NT2/D1 (cell line): ENCODE data around the gene AFF3.
"Not testable (repeated sequence)": the region's sequence is repeated elsewhere in the genome, so short reads cannot be mapped to it uniquely, and the experiment has no call there.

ENCODE experiments used
- DNase-seq: peaks from one replicate; pipeline ENCODE4 v3.0.0-alpha.2; 2011; ENCODE audit warnings: low read depth, low spot score
- H3K27me3 ChIP-seq: 2 replicates; pipeline ENCODE4 v1.6.0; 2011; ENCODE audit warnings: mild to moderate bottlenecking; ENCODE audit not compliant: insufficient read length, insufficient read depth
- H3K36me3 ChIP-seq: 2 replicates; pipeline ENCODE4 v1.6.1; 2011; ENCODE audit warnings: mild to moderate bottlenecking, low read length, mixed read lengths; ENCODE audit not compliant: insufficient read depth, insufficient read length
- H3K4me1 ChIP-seq: 2 replicates; pipeline ENCODE4 v1.5.1; 2011; ENCODE audit not compliant: insufficient read depth, insufficient read length
- H3K4me3 ChIP-seq: 2 replicates; pipeline ENCODE4 v1.5.1; 2011; ENCODE audit warnings: low read depth; ENCODE audit not compliant: insufficient read length
- H3K9ac ChIP-seq: 2 replicates; pipeline ENCODE4 v1.6.0; 2011; ENCODE audit warnings: low read depth; ENCODE audit not compliant: insufficient read length
- H3K9me3 ChIP-seq: 2 replicates; pipeline ENCODE4 v1.5.1; 2011; ENCODE audit warnings: mild to moderate bottlenecking, low read length; ENCODE audit not compliant: insufficient read depth
- SUZ12 ChIP-seq: IDR thresholded peaks from 2 replicates; pipeline ENCODE4 v1.6.1; 2011; ENCODE audit not compliant: insufficient read length, insufficient read depth; ENCODE audit errors: extremely low read depth
- YY1 ChIP-seq: IDR thresholded peaks from 2 replicates; pipeline ENCODE4 v1.6.1; 2011; ENCODE audit not compliant: insufficient read length, insufficient read depth
- ZNF274 ChIP-seq: IDR thresholded peaks from 2 replicates; pipeline ENCODE4 v1.6.1; 2011; ENCODE audit warnings: mild to moderate bottlenecking, low read depth, low read length

AFF3 gene

DNA sequence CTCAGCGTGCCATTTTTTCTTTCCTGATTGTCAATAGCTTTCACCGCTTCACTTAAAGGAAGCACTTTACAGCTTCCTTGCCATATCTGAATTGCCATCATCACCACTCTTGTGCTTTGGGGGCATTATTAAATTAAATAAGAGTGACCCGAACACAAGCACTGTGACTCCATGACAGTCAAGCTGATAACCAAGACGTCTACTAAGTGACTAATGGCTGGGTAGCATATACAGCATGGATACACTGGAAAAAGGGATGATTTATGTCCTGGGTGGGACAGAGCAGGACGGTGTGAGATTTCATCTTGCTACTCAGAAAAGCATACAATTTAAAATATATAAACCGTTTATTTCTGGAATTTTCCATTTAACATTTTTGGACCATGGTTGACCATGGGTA, 24.3 kb upstream of the AFF3 start:
- Histone ChIP-seq H3K4me1 (no peaks in the 10 kb centered on the region), H3K9me3 (peaks cover 6% of the 10 kb centered on the region; the same call in 1 of the 2 replicates), H3K9ac (no peak overlapping the region), H3K27me3 (peaks cover 5% of the 10 kb centered on the region), H3K36me3 (no peaks in the 10 kb centered on the region), H3K4me3 (no peak overlapping the region)
- DNase-seq: no peak
- no peak for TF ChIP-seq YY1
- no peak for TF ChIP-seq ZNF274
- TF ChIP-seq SUZ12: no peak

DNA sequence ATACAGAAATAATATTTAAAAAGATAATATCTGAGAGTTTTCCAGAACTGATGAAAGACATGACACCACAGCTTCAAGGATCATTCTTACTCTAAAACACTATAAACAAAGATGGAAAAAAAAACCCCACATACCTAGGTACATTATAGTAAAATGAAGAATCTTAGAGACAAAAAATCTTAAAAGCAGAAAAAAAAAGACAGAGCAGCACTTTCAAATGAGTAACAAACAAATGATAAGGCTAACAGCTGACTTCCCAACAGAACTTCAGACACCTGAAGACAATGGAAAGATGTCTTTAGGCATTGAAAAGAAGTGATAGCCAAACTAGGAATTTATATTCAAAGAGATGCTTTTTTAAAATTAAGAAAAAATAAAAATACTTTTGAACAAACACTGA, 21.2 kb upstream of the AFF3 start:
- no peak for TF ChIP-seq ZNF274
- TF ChIP-seq YY1: no peak
- no peak for TF ChIP-seq SUZ12
- Histone ChIP-seq H3K36me3 (no peaks in the 10 kb centered on the region), H3K4me1 (no peaks in the 10 kb centered on the region), H3K9ac (no peak overlapping the region), H3K9me3 (peaks cover 6% of the 10 kb centered on the region; the same call in 1 of the 2 replicates), H3K4me3 (no peak overlapping the region), H3K27me3 (peaks cover 10% of the 10 kb centered on the region)
- DNase-seq: no peak

- TF ChIP-seq YY1 (no peak), SUZ12 (no peak), ZNF274 (no peak)
- H3K4me1 ChIP-seq: no peaks in the 10 kb centered on the region
- H3K9me3 ChIP-seq: peaks cover 18% of the 10 kb centered on the region
- no peak overlapping the region for H3K9ac ChIP-seq
- no peak overlapping the region for H3K4me3 ChIP-seq
- no peak for DNase-seq
- H3K27me3 ChIP-seq: peaks cover 5% of the 10 kb centered on the region
- H3K36me3 ChIP-seq: no peaks in the 10 kb centered on the region
Observed at GRCh38 chr2:100161945-100162620, 19.7 kb upstream of the AFF3 start.

DNA sequence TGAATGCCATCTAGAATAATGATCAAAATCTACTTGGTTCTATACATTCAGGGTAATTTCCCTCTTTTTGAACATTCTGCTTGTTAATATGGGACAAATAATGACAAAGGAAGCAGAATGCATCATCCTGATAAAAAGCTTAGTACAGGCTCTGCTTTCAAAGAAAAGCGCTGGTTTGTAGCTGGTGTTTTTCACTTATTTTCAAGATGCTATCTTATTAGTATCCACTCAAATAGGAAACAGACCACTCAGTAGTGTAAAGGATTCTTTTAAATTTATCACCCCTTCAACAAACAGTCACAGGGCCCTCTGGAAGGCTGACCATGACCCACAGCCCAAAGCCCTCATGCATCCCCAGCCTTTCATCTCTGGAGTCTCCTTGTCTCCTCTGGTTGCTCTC, 18.0 kb upstream of the AFF3 start:
- no peaks in the 10 kb centered on the region for H3K36me3 ChIP-seq
- H3K9ac ChIP-seq: no peak overlapping the region
- H3K27me3 ChIP-seq: peaks cover 5% of the 10 kb centered on the region
- no peak overlapping the region for H3K4me3 ChIP-seq
- TF ChIP-seq ZNF274 (no peak), SUZ12 (no peak), YY1 (no peak)
- DNase-seq: no peak
- H3K9me3 ChIP-seq: peaks cover 19% of the 10 kb centered on the region
- H3K4me1 ChIP-seq: no peaks in the 10 kb centered on the region

GRCh38 chr2:100151832-100152231, 9.4 kb upstream of the AFF3 start:
- DNase-seq, H3K36me3 ChIP-seq, H3K9ac ChIP-seq, H3K9me3 ChIP-seq, H3K4me3 ChIP-seq, H3K27me3 ChIP-seq, H3K4me1 ChIP-seq: not testable (repeated sequence)

DNA sequence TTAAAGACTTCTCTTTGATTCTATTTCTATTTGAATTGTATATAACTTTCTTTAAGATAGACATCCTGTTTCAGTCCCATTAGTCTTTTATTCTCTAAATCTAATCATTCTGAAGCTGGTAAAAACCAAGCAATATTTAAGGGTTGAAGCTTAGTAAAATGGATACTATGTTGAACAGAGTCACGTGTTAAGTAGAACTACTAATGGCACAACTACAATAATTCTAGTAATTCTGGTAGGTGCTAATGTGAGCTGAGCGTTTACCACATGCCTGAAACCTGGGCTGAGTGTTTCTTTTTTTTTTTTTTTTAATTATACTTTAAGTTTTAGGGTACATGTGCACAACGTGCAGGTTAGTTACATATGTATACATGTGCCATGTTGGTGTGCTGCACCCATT, 8.9 kb upstream of the AFF3 start:
- Histone ChIP-seq H3K4me1 (no peaks in the 10 kb centered on the region), H3K27me3 (peaks cover 6% of the 10 kb centered on the region), H3K9me3 (no peaks in the 10 kb centered on the region), H3K4me3 (no peak overlapping the region), H3K36me3 (no peaks in the 10 kb centered on the region), H3K9ac (no peak overlapping the region)
- no peak for DNase-seq
- TF ChIP-seq SUZ12: no peak
- TF ChIP-seq YY1: no peak
- TF ChIP-seq ZNF274: no peak

GRCh38 chr2:100148883-100149282, 6.5 kb upstream of the AFF3 start:
- H3K36me3 ChIP-seq: no peaks in the 10 kb centered on the region
- H3K9me3 ChIP-seq: no peaks in the 10 kb centered on the region
- H3K4me1 ChIP-seq: no peaks in the 10 kb centered on the region
- no peak overlapping the region for H3K4me3 ChIP-seq
- DNase-seq: no peak
- peaks cover 14% of the 10 kb centered on the region for H3K27me3 ChIP-seq
- H3K9ac ChIP-seq: no peak overlapping the region
- TF ChIP-seq SUZ12 (no peak), YY1 (no peak), ZNF274 (no peak)

GRCh38 chr2:100146657-100146960, 4.2 kb upstream of the AFF3 start:
- Histone ChIP-seq H3K36me3 (no peaks in the 10 kb centered on the region), H3K27me3 (peaks cover 23% of the 10 kb centered on the region), H3K4me1 (no peaks in the 10 kb centered on the region), H3K4me3 (no peak overlapping the region), H3K9ac (no peak overlapping the region), H3K9me3 (no peaks in the 10 kb centered on the region)
- TF ChIP-seq YY1 (no peak), SUZ12 (no peak), ZNF274 (no peak)
- no peak for DNase-seq
